OCI-LY1 (cell line): Measurements from ENCODE around the gene TMEM52B.

Experiments
- H2AFZ ChIP-seq: fragments of 200-600 bp; sonication (generic), shearing (Covaris generic); 2 replicates; pipeline ENCODE4 v1.6.0; 2014; ENCODE audit warnings: antibody characterized with exemption, mild to moderate bottlenecking, low read length
- H3F3A ChIP-seq: fragments of 200-600 bp; sonication (generic), shearing (Covaris generic); 2 replicates; pipeline ENCODE4 v1.6.0; 2014; ENCODE audit warnings: mild to moderate bottlenecking, antibody characterized with exemption, low read length, moderate library complexity; ENCODE audit not compliant: insufficient read depth
- H3K27ac ChIP-seq: fragments of 200-600 bp; sonication (generic); 2 replicates; pipeline ENCODE4 v1.5.1; 2014; ENCODE audit warnings: low read length, mixed run types, mild to moderate bottlenecking, low read depth; ENCODE audit not compliant: poor library complexity, severe bottlenecking
- H3K27me3 ChIP-seq: fragments of 200-600 bp; sonication (generic); 2 replicates; pipeline ENCODE4 v1.6.0; 2014; ENCODE audit warnings: antibody characterized with exemption, mild to moderate bottlenecking, low read length, moderate library complexity; ENCODE audit not compliant: insufficient read depth
- H3K36me3 ChIP-seq: fragments of 200-600 bp; sonication (generic); 2 replicates; pipeline ENCODE4 v1.6.1; 2014; ENCODE audit warnings: mild to moderate bottlenecking, antibody characterized with exemption, low read length, moderate library complexity, mixed read lengths; ENCODE audit not compliant: insufficient read depth
- H3K4me1 ChIP-seq: fragments of 200-600 bp; sonication (generic); 2 replicates; pipeline ENCODE4 v1.5.1; 2014; ENCODE audit warnings: mild to moderate bottlenecking, low read length, moderate library complexity; ENCODE audit not compliant: insufficient read depth, severe bottlenecking
- H3K4me2 ChIP-seq: fragments of 200-600 bp; sonication (generic), shearing (Covaris generic); 2 replicates; pipeline ENCODE4 v1.6.1; 2014; ENCODE audit warnings: low read length
- H3K4me3 ChIP-seq: fragments of 200-600 bp; sonication (generic); 2 replicates; pipeline ENCODE4 v1.5.1; 2014; ENCODE audit warnings: low read length, low read depth, mild to moderate bottlenecking, mixed read lengths; ENCODE audit not compliant: poor library complexity, severe bottlenecking
- H3K79me2 ChIP-seq: fragments of 200-600 bp; shearing (Covaris generic); 2 replicates; pipeline ENCODE4 v1.6.1; 2016; ENCODE audit warnings: mixed run types, low read length, mixed read lengths; ENCODE audit not compliant: insufficient read depth
- H3K9ac ChIP-seq: fragments of 200-600 bp; sonication (generic), shearing (Covaris generic); 2 replicates; pipeline ENCODE4 v1.6.1; 2014; ENCODE audit warnings: mild to moderate bottlenecking, low read length, mixed read lengths
- H3K9me2 ChIP-seq: fragments of 200-600 bp; sonication (generic), shearing (Covaris generic); 2 replicates; pipeline ENCODE4 v1.6.1; 2014; ENCODE audit warnings: low read depth, mild to moderate bottlenecking, low read length, mixed read lengths
- H3K9me3 ChIP-seq: fragments of 200-600 bp; shearing (Covaris generic); 2 replicates; pipeline ENCODE4 v1.6.1; 2014; ENCODE audit warnings: low read length, mixed read lengths
- H4K20me1 ChIP-seq: fragments of 200-600 bp; sonication (generic), shearing (Covaris generic); 2 replicates; pipeline ENCODE4 v1.6.0; 2016; ENCODE audit warnings: mild to moderate bottlenecking, low read length; ENCODE audit not compliant: insufficient read depth
- EZH2 ChIP-seq: fragments of 200-600 bp; sonication (generic), shearing (Covaris generic); IDR thresholded peaks from 2 replicates; pipeline ENCODE4 v1.8.0; 2017; ENCODE audit warnings: borderline replicate concordance, mixed run types, mild to moderate bottlenecking, antibody characterized with exemption, low read length, moderate library complexity, mixed read lengths
- TF ChIP-seq, protein P1 (sequence below): fragments of 200-600 bp; sonication (generic), shearing (Covaris generic); IDR thresholded peaks from 2 replicates; pipeline ENCODE4 v1.5.1; 2017; ENCODE audit warnings: mild to moderate bottlenecking, antibody characterized with exemption, low read length, moderate library complexity, mixed read lengths

Gene TMEM52B

DNA sequence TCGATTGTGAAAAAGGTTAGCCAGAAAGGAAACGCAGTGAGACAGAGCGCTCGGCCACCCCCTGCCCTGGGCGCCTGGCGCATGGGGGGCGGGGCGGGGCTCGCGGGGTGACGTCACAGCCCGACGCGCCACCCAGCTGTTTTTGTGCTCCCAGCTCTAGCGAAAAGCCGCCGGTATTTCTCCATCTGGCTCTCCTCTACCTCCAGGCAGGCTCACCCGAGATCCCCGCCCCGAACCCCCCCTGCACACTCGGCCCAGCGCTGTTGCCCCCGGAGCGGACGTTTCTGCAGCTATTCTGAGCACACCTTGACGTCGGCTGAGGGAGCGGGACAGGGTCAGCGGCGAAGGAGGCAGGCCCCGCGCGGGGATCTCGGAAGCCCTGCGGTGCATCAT, 33.9 kb downstream of the TMEM52B start, which contains the start of gene GABARAPL1:
TSS of gene GABARAPL1 (plus strand) at position 139 of the 393 bp plus-strand sequence. CDS start at position 392, 253 bp downstream.
- no peaks in the 10 kb centered on the region for H3K27me3 ChIP-seq
- H3K36me3 ChIP-seq: peaks cover 15% of the 10 kb centered on the region
- H3K9ac ChIP-seq: peak within 1 kb of the TSS; percentile 94
- no peaks in the 10 kb centered on the region for H4K20me1 ChIP-seq
- H2AFZ ChIP-seq: no peak within 1 kb of the TSS
- H3F3A ChIP-seq: no peaks in the 10 kb centered on the region
- TF ChIP-seq EZH2: no peak
- TF ChIP-seq, protein P1, sequence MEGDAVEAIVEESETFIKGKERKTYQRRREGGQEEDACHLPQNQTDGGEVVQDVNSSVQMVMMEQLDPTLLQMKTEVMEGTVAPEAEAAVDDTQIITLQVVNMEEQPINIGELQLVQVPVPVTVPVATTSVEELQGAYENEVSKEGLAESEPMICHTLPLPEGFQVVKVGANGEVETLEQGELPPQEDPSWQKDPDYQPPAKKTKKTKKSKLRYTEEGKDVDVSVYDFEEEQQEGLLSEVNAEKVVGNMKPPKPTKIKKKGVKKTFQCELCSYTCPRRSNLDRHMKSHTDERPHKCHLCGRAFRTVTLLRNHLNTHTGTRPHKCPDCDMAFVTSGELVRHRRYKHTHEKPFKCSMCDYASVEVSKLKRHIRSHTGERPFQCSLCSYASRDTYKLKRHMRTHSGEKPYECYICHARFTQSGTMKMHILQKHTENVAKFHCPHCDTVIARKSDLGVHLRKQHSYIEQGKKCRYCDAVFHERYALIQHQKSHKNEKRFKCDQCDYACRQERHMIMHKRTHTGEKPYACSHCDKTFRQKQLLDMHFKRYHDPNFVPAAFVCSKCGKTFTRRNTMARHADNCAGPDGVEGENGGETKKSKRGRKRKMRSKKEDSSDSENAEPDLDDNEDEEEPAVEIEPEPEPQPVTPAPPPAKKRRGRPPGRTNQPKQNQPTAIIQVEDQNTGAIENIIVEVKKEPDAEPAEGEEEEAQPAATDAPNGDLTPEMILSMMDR: no peak
- H3K9me2 ChIP-seq: no peaks in the 10 kb centered on the region
- H3K27ac ChIP-seq: peak within 1 kb of the TSS; percentile 94
- no peaks in the 10 kb centered on the region for H3K9me3 ChIP-seq
- peaks cover 28% of the 10 kb centered on the region for H3K79me2 ChIP-seq
- H3K4me3 ChIP-seq: peak within 1 kb of the TSS; percentile 92
- peak within 1 kb of the TSS; percentile 82 for H3K4me2 ChIP-seq
- peaks cover 24% of the 10 kb centered on the region for H3K4me1 ChIP-seq

GRCh38 chr12:10213168-10214135, 34.6 kb downstream of the TMEM52B start:
- peaks cover 24% of the 10 kb centered on the region for H3K4me1 ChIP-seq
- peaks cover 22% of the 10 kb centered on the region for H3K36me3 ChIP-seq
- H3K27me3 ChIP-seq: no peaks in the 10 kb centered on the region
- H3K4me3 ChIP-seq: peak overlapping the region; percentile 92
- H2AFZ ChIP-seq: no peak overlapping the region
- H3K9ac ChIP-seq: peak overlapping the region; percentile 94
- H3F3A ChIP-seq: no peaks in the 10 kb centered on the region
- H4K20me1 ChIP-seq: no peaks in the 10 kb centered on the region
- H3K79me2 ChIP-seq: peaks cover 28% of the 10 kb centered on the region
- H3K4me2 ChIP-seq: peak overlapping the region; percentile 82
- peak overlapping the region; percentile 94 for H3K27ac ChIP-seq
- no peak for TF ChIP-seq EZH2
- TF ChIP-seq, protein P1: no peak
- H3K9me2 ChIP-seq: no peaks in the 10 kb centered on the region
- no peaks in the 10 kb centered on the region for H3K9me3 ChIP-seq

DNA sequence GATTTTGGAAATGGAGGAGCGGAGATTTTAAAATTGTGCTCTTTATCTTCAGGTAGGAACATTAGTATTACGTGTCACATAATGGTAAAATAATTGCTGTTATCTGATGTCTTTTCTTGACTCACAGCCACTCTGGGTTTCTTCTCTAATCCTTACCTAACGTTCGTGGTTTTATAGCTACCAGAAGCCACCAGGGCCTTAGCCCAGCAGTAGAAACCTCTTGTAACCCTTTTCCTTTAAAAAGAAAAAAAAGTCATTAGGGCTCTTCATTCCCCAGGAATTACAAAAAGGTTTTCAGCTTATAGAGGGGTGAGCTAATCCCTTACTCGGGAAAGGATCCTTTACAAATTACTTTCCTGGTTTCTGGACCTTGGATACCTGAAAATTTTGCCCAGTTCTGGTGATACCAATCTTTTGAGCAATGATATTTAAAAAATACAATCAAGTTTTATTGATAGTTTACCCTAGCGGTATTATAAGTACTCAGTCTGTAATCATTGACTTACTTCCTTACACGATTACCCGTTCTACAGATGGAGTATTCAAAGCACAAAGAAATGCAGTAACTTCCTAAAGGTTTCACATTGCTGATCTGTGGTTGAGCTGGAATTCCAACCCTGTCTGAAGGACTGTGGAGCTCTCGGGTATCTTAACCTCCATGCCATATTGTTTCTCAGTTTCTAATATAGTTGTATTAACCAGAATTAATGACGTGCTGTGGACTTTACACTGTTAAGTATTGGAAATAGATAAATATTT, 35.5 kb downstream of the TMEM52B start:
- peak overlapping the region; percentile 82 for H3K4me2 ChIP-seq
- peak overlapping the region; percentile 94 for H3K27ac ChIP-seq
- H3K4me3 ChIP-seq: peak overlapping the region; percentile 92
- peak overlapping the region; percentile 94 for H3K9ac ChIP-seq
- H3K9me2 ChIP-seq: no peaks in the 10 kb centered on the region
- H3F3A ChIP-seq: no peaks in the 10 kb centered on the region
- H3K9me3 ChIP-seq: no peaks in the 10 kb centered on the region
- peaks cover 30% of the 10 kb centered on the region for H3K36me3 ChIP-seq
- peaks cover 24% of the 10 kb centered on the region for H3K4me1 ChIP-seq
- H2AFZ ChIP-seq: no peak overlapping the region
- no peaks in the 10 kb centered on the region for H4K20me1 ChIP-seq
- TF ChIP-seq EZH2: no peak
- TF ChIP-seq, protein P1: no peak
- H3K27me3 ChIP-seq: no peaks in the 10 kb centered on the region
- H3K79me2 ChIP-seq: peaks cover 28% of the 10 kb centered on the region
